ENCODE data around the gene MXRA7.
"Not testable (repeated sequence)": the region's sequence is repeated elsewhere in the genome, so short reads cannot be mapped to it uniquely, and the experiment has no call there.

Gene MXRA7

DNA sequence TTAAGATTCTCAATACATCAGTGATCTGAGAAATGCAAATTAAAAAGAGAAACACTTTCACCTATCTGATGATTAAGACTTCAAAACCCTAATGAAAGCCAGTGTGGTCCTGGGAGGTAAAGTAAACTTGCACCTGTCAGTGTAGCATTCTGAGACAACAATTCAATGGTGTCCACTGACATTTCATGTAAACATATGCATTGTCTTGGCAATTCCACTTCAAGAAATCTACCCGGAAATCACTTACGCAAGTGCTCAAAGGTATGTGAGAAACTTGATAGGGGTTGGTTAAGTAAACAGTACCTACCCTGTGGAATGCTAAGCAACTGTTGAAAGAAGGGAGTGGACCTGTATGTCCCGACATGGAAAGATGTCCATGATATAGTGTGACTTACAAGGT lies 69.3 kb downstream of the MXRA7 start:
- no peak for DNase-seq

DNA sequence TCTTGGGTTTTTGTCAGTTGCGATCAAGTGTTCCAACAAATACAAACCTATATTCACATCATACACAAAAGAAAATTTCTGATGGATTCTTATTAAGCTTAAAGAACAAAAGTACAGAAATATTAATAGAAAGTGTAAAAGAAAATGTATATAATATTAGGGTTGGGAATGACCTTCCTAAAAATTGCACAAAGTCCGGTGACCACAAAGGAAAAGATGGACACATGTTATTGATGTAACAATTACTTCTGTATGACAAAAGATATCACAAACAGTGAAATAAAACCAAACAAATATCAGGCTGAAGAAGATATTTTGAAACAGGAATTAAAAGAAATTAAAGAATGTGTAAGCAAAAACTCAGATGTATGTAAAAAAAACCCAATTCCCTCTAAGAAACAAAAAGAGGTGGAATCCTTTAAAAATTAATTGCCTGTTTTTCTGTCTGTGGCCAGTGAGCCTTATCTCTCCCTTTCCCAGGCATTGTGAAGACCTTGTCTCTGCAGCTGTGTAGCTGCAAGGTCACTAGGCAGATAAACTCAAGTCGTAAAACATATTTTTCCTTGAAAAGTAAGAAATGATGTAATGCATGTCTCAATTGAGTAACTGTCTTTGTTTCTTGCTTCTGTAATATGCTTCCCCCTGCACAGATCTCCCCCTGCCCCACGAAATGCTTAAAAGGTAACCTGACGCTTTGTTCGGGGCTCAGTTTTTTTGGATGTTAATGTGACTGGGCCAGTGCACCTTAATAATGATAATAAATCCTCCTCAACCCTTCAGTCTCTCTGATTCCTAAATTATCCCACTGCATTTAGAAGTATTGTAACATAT lies 70.0 kb downstream of the MXRA7 start:
- no peak for DNase-seq

DNA sequence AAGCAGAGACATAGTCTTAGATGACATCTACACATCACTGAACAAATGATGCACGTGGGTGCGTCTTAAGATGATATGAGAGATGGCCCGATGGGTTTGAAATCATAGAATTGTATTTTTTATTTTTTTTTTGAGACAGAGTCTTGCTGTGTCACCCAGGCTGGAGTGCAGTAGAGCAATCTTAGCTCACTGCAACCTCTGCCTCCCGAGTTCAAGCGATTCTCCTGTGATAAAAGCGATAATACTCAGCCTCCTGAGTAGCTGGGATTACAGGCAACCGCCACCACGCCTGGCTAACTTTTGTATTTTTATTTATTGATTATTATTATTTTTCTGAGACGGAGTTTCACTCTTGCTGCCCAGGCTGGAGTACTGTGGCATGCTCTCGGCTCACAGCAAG lies 72.5 kb downstream of the MXRA7 start:
- no peak for DNase-seq

DNA sequence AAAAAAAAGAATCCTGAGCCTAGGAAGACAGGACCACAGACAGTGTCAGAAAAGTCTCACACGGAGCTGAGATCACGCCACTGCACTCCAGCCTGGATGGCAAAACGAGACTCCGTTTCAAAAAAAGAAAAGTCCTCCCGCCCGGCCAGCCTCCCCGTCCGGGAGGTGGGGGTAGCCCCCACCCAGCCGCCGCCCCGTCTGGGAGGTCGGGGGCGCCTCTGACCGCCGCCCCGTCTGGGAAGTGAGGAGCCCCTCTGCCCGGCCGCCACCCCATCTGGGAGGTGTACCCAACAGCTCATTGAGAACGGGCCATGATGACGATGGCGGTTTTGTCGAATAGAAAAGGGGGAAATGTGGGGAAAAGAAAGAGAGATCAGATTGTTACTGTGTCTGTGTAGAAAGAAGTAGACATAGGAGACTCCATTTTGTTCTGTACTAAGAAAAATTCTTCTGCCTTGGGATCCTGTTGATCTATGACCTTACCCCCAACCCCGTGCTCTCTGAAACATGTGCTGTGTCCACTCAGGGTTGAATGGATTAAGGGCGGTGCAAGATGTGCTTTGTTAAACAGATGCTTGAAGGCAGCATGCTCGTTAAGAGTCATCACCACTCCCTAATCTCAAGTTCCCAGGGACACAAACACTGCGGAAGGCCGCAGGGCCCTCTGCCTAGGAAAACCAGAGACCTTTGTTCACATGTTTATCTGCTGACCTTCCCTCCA lies 74.1 kb downstream of the MXRA7 start:
- not testable (repeated sequence) for DNase-seq

DNA sequence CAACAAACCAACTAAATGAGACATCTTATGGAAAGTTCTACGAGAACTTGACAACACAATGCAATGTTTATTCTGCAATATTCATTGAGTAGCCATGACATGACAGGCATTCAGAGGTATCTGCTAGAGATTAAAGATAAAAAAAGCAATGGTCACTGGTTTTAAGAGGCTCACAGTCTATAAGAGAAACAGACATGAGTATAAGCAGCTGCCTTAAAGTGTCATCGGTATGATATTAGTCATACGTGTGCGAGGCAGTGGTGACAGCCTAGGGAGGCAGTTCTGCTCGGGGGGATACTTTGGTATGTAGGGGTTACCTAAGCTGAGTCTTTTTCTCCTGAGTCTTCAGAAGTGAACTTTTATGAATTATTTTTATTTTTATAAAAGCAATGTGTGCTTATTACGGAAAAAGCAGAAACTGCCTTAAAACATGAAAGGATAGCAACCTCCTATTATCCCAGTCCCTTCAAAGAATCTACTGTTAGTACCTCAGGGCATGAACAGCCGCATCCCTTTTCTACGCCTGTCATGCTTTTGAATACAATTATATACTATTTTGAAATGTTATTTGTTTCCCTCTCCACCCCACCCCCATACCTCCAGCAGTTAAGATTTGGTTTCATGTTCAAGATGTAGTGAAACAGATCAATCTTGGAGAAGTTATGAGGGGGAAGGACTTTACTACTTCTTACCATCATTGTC lies 75.0 kb downstream of the MXRA7 start:
- DNase-seq = no peak

DNA sequence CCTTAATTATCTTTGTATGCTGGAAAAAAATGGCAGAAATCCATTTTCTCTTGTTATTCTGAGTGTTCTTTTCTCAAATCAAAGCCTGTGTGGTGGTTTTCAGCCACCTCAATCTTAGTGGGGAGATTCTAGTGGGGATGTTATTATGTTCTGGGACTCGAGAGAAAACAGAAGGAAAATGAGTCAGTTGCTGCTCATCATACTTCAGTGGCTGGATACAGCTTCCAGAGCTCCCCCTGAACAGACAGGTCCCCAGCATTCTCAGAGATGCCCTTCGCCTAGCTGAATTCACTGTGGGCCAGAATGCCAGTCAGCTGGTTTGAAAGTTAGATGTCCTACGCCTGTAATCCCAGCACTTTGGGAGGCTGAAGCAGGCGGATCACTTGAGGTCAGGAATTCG lies 75.7 kb downstream of the MXRA7 start:
- DNase-seq = no peak

DNA sequence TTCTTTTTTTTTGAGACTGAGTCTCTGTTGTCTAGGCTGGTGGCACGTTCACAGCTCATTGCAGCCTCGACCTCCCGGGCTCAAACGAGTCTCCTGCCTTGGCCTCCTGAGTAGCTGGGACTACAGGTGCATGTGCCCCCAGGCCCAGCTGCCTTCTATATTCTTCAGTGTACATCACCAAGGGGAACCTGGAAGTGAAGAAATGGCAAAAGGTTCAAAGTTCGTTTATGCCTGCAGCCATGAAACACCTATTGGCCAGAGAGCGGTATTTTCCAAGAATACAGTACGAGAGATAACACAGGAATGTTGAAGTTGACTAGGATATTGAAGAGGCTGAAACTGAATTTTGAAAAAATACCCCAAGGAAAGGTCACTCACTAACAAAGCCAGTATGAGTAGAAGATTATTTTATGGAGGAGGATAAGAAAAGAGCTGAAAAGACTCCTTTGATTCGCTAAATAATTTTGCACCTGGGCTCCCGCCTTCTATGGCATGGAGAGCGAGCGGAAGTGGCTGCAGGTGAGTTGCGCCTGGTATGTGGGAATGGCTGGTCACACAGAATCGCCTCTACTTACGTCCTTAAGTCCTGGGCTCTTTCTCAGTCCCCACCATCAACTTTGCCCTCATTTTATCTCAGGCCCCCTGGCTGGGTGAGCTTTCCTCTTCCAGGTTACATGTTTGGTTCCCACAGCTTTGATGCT lies 77.0 kb downstream of the MXRA7 start:
- DNase-seq = no peak

DNA sequence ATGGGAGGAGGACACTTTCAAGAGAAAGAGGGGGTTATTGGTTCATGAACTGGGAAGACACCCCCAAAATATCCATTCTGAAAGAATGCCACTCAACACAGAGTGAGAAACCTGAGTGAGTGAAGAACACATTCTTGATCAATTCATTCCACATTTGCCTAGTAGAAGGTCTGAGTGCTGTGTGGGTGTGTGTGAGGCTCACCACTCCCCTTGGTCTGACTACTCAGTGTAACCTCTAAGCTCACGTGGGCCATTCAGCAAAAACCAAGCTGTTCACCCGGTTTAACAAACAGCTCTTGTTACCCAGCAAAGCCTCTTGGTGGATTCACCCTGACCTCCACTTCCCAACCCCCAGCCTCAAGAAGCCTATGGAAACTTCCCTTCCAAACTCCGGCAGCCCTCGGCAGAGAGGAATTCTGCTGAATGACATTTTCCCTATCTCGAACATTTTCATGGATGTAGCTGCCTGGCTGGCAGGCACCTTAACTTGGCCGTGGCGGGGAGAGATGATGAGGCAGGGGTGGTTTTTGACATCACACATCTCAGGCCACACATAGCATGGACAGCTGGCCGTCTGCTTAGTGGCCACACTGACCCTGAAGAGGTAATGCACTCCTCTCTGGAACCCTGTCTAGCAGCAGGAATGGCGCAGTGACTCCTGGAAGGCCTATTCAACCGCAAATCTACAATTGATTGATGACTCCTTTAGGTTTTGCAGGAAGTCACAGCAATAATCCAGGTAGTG lies 78.8 kb downstream of the MXRA7 start:
- no peak for DNase-seq

DNA sequence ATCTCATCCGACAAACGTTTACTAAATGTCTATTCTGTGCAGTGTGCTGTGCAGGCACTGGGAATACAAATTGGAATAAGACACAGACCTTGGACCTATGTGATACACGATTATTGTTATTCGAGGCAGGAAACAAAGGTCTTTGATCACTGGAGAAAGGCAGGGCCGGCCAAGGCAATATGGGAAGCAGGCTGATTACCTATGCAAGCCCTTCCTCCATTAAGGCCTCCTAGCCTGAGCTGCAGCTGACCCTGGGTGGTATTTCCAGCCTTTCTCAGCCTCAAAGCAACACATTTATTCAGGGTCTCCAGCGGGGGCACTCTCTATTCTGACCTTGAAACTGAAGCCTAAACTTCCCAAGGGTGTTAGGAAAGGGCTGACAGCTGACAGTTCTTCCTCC lies 80.6 kb downstream of the MXRA7 start:
- DNase-seq = no peak

Measured in NCI-H2171 treated with DMSO at 0.1 percent for 48 hours (cell line).